Breast epithelium (tissue), 3 donors: ENCODE results near the gene ERF.

ENCODE experiments used
- POLR2A ChIP-seq: fragments of 450-650 bp; IDR thresholded peaks from one replicate; pipeline ENCODE4 v1.6.1; 2016; ENCODE audit warnings: antibody characterized with exemption, mild to moderate bottlenecking, moderate library complexity
- POLR2AphosphoS5 ChIP-seq, 3 donors: sonication (generic); formaldehyde crosslinking; IDR thresholded peaks; one replicate each; pipeline ENCODE4 v1.6.1; 2017; ENCODE audit warnings: antibody characterized with exemption in 3 of 3
- TF ChIP-seq, protein P1 (sequence below), 3 donors: fragments of 450-650 bp; IDR thresholded peaks; one replicate each; pipeline ENCODE4 v1.5.1; 2016 to 2017; ENCODE audit warnings: antibody characterized with exemption in 3 of 3, mild to moderate bottlenecking in 3 of 3, moderate library complexity in 3 of 3

GRCh38 chr19:42272989-42273406 lies 18.1 kb upstream of the ERF start:
- TF ChIP-seq, protein P1, sequence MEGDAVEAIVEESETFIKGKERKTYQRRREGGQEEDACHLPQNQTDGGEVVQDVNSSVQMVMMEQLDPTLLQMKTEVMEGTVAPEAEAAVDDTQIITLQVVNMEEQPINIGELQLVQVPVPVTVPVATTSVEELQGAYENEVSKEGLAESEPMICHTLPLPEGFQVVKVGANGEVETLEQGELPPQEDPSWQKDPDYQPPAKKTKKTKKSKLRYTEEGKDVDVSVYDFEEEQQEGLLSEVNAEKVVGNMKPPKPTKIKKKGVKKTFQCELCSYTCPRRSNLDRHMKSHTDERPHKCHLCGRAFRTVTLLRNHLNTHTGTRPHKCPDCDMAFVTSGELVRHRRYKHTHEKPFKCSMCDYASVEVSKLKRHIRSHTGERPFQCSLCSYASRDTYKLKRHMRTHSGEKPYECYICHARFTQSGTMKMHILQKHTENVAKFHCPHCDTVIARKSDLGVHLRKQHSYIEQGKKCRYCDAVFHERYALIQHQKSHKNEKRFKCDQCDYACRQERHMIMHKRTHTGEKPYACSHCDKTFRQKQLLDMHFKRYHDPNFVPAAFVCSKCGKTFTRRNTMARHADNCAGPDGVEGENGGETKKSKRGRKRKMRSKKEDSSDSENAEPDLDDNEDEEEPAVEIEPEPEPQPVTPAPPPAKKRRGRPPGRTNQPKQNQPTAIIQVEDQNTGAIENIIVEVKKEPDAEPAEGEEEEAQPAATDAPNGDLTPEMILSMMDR (IDR thresholded peaks at IDR 0.05) = no peak
- no peak for TF ChIP-seq POLR2A
- TF ChIP-seq POLR2AphosphoS5 (IDR thresholded peaks at IDR 0.05) = no peak
